ENCODE data around the gene RNF150.

RNF150 gene

GRCh38 chr4:140996766-140997165 lies 136.5 kb downstream of the RNF150 start:
- peak; percentile 38 for ATAC-seq
- TF ChIP-seq RARB (CRISPR knock-in tag; IDR thresholded peaks at IDR 0.05) (no peak), CSDC2 (CRISPR knock-in tag; IDR thresholded peaks at IDR 0.05) (no peak), ARNTL (CRISPR knock-in tag; IDR thresholded peaks at IDR 0.05; ENCODE audit: borderline replicate concordance, low read depth) (no peak), ZNF70 (CRISPR knock-in tag; IDR thresholded peaks at IDR 0.05) (no peak)
- TF ChIP-seq, protein P1, sequence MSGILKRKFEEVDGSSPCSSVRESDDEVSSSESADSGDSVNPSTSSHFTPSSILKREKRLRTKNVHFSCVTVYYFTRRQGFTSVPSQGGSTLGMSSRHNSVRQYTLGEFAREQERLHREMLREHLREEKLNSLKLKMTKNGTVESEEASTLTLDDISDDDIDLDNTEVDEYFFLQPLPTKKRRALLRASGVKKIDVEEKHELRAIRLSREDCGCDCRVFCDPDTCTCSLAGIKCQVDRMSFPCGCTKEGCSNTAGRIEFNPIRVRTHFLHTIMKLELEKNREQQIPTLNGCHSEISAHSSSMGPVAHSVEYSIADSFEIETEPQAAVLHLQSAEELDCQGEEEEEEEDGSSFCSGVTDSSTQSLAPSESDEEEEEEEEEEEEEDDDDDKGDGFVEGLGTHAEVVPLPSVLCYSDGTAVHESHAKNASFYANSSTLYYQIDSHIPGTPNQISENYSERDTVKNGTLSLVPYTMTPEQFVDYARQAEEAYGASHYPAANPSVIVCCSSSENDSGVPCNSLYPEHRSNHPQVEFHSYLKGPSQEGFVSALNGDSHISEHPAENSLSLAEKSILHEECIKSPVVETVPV (CRISPR knock-in tag; IDR thresholded peaks at IDR 0.05): no peak
- TF ChIP-seq, protein P2, sequence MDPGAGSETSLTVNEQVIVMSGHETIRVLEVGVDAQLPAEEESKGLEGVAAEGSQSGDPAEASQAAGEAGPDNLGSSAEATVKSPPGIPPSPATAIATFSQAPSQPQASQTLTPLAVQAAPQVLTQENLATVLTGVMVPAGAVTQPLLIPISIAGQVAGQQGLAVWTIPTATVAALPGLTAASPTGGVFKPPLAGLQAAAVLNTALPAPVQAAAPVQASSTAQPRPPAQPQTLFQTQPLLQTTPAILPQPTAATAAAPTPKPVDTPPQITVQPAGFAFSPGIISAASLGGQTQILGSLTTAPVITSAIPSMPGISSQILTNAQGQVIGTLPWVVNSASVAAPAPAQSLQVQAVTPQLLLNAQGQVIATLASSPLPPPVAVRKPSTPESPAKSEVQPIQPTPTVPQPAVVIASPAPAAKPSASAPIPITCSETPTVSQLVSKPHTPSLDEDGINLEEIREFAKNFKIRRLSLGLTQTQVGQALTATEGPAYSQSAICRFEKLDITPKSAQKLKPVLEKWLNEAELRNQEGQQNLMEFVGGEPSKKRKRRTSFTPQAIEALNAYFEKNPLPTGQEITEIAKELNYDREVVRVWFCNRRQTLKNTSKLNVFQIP (CRISPR knock-in tag; IDR thresholded peaks at IDR 0.05; ENCODE audit: borderline replicate concordance, low read depth): no peak

DNA sequence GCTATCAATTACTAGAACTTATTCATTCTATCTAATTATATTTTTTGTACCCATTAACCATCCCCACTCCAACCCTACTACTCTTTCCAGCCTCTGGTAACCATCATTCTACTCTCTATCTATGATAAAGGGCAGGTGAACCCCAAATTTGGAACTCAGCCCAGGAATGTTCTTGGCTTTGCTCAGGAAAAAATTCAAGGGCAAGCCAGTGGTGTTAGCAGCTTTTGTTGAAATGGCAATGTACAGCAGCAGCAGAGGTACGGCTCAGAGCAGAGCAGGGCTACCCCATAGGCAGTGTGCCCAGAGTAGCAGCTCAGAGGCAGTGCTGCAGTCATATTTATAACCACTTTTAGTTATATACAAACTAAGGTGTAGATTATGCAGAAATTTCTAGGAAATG lies 138.2 kb downstream of the RNF150 start:
- peak; percentile 45 for TF ChIP-seq ISL1 (CRISPR knock-in tag; IDR thresholded peaks at IDR 0.05)
- no peak for TF ChIP-seq TCF4 (CRISPR knock-in tag; IDR thresholded peaks at IDR 0.05; ENCODE audit: borderline replicate concordance)
- peak; percentile 75 for ATAC-seq

GRCh38 chr4:140994015-140994414 lies 139.3 kb downstream of the RNF150 start:
- ATAC-seq: no peak
- no peak for TF ChIP-seq ZC3H10 (CRISPR knock-in tag; IDR thresholded peaks at IDR 0.05)
- TF ChIP-seq ZNF8 (CRISPR knock-in tag; IDR thresholded peaks at IDR 0.05): no peak
- no peak for TF ChIP-seq OSR1 (CRISPR knock-in tag; IDR thresholded peaks at IDR 0.05)
- TF ChIP-seq ARNTL (CRISPR knock-in tag; IDR thresholded peaks at IDR 0.05; ENCODE audit: borderline replicate concordance, low read depth): no peak
- TF ChIP-seq TCF4 (CRISPR knock-in tag; IDR thresholded peaks at IDR 0.05; ENCODE audit: borderline replicate concordance): no peak
- TF ChIP-seq ISL1 (CRISPR knock-in tag; IDR thresholded peaks at IDR 0.05): no peak
- no peak for TF ChIP-seq ZNF565 (CRISPR knock-in tag; conservative IDR thresholded peaks at IDR 0.05; ENCODE audit: low read depth)
- TF ChIP-seq SNAI2 (CRISPR knock-in tag; IDR thresholded peaks at IDR 0.05): no peak
- no peak for TF ChIP-seq ZFP3 (CRISPR knock-in tag; IDR thresholded peaks at IDR 0.05)
- TF ChIP-seq PPARA (CRISPR knock-in tag; IDR thresholded peaks at IDR 0.05; ENCODE audit: borderline replicate concordance): no peak
- TF ChIP-seq GLIS3 (CRISPR knock-in tag; IDR thresholded peaks at IDR 0.05): no peak

DNA sequence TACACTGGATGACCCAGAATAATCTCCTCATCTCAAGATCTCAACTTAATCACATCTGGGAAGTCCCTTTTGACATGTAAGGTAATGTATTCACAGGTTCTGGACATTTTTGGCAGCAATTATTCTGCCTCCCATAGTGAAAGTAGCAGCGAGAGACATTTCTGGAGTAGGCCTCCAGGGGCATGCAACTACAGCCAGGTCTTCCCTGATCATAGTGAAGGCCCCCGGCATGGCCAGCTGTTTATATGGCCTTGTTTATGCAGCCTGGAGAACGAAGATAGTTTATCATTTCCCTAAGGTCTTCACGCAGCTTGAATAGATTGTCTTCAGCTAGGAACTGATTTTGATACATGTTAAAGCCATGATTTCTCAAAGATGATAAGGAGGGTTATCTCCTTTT lies 139.9 kb downstream of the RNF150 start:
- TF ChIP-seq CSDC2 (CRISPR knock-in tag; IDR thresholded peaks at IDR 0.05) (no peak), ISL1 (CRISPR knock-in tag; IDR thresholded peaks at IDR 0.05) (no peak), ZNF70 (CRISPR knock-in tag; IDR thresholded peaks at IDR 0.05) (no peak), ARNTL (CRISPR knock-in tag; IDR thresholded peaks at IDR 0.05; ENCODE audit: borderline replicate concordance, low read depth) (no peak), TOX (CRISPR knock-in tag; IDR thresholded peaks at IDR 0.05; ENCODE audit: borderline replicate concordance) (no peak), RARB (CRISPR knock-in tag; IDR thresholded peaks at IDR 0.05) (no peak), ESRRG (CRISPR knock-in tag; IDR thresholded peaks at IDR 0.05) (no peak), BACH2 (CRISPR knock-in tag; IDR thresholded peaks at IDR 0.05; ENCODE audit: borderline replicate concordance) (no peak), GLIS3 (CRISPR knock-in tag; IDR thresholded peaks at IDR 0.05) (no peak), TSHZ2 (CRISPR knock-in tag; IDR thresholded peaks at IDR 0.05) (no peak), ZFP3 (CRISPR knock-in tag; IDR thresholded peaks at IDR 0.05) (no peak), ZNF8 (CRISPR knock-in tag; IDR thresholded peaks at IDR 0.05) (no peak), ZNF565 (CRISPR knock-in tag; conservative IDR thresholded peaks at IDR 0.05; ENCODE audit: low read depth) (no peak), PATZ1 (CRISPR knock-in tag; IDR thresholded peaks at IDR 0.05; ENCODE audit: borderline replicate concordance) (no peak), PPARA (CRISPR knock-in tag; IDR thresholded peaks at IDR 0.05; ENCODE audit: borderline replicate concordance) (no peak), OSR1 (CRISPR knock-in tag; IDR thresholded peaks at IDR 0.05) (no peak), TCF4 (CRISPR knock-in tag; IDR thresholded peaks at IDR 0.05; ENCODE audit: borderline replicate concordance) (no peak), SNAI2 (CRISPR knock-in tag; IDR thresholded peaks at IDR 0.05) (no peak)
- TF ChIP-seq, protein P1 (CRISPR knock-in tag; IDR thresholded peaks at IDR 0.05): no peak
- TF ChIP-seq, protein P3, sequence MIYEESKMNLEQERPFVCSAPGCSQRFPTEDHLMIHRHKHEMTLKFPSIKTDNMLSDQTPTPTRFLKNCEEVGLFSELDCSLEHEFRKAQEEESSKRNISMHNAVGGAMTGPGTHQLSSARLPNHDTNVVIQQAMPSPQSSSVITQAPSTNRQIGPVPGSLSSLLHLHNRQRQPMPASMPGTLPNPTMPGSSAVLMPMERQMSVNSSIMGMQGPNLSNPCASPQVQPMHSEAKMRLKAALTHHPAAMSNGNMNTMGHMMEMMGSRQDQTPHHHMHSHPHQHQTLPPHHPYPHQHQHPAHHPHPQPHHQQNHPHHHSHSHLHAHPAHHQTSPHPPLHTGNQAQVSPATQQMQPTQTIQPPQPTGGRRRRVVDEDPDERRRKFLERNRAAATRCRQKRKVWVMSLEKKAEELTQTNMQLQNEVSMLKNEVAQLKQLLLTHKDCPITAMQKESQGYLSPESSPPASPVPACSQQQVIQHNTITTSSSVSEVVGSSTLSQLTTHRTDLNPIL (CRISPR knock-in tag; IDR thresholded peaks at IDR 0.05; ENCODE audit: low read depth): no peak
- no peak for ATAC-seq

Measured in SK-N-SH treated with all-trans-retinoic acid at 6 μM for 48 hours (cell line).